ENCODE measurements around the gene PTPN21. TPM values are rescaled to one million over a fixed set of nuclear protein-coding genes. Genes with fewer than 3 reads are reported as not detected.

Gene PTPN21
- total and polyA plus RNA-seq, 2 of the 13 experiments (the other 11 are each of a cell fraction or from before 2014, with no cell fraction given), result 2.0 to 3.7 TPM

DNA sequence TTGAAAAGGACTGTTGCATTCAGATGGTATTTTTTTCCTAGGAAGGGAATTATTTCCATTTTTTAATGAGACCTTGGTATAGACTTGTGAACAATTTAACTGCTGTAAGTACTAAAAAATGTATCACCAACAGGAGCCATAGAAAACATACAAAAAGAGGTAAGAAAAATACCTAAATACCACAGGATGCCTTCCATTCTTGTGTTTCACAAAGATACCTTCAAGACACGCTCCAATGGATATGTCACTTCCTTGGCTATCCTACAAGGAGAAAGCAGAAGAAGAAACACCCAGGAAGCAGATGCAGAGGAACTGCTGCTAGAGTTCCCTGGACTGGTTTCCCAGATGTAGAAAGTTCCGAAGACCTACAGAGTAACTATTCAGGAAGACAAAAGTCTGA lies 54.2 kb downstream of the PTPN21 start:
- Histone ChIP-seq H3K27me3 (ENCODE audit: control insufficient read depth in 1 of 2, insufficient read depth in 2 of 2, low read length in 2 of 2) (no peaks in the 10 kb centered on the region), H4K20me1 (ENCODE audit: insufficient read depth, low read length) (no peaks in the 10 kb centered on the region), H3K9ac (ENCODE audit: insufficient read depth, low read depth, low read length) (no peak overlapping the region), H3K9me3 (ENCODE audit: low read length) (no peaks in the 10 kb centered on the region), H3K27ac (ENCODE audit: extremely low read length, insufficient read depth, low read length) (no peak overlapping the region), H3K79me2 (ENCODE audit: insufficient read depth, low read length) (no peaks in the 10 kb centered on the region), H3K4me1 (ENCODE audit: insufficient read depth, low read length) (no peaks in the 10 kb centered on the region), H3K4me3 (replicated peaks in 1 of 3; ENCODE audit: insufficient read depth in 1 of 3, low read depth in 2 of 3, low read length in 3 of 3) (no peak overlapping the region), H3K36me3 (replicated peaks in 1 of 2; ENCODE audit: control insufficient read depth in 1 of 2, insufficient read depth in 2 of 2, low read length in 2 of 2) (peaks cover 7 to 8% of the 10 kb centered on the region in 2 experiments; a peak in 2 of 5 replicates), H2AFZ (ENCODE audit: low read length) (no peak overlapping the region), H3K4me2 (ENCODE audit: low read depth, low read length) (no peak overlapping the region)
- TF ChIP-seq TOE1 (CRISPR knock-in tag; IDR thresholded peaks at IDR 0.05), result no peak
- ATAC-seq (no peak), DNase-seq (ENCODE audit: low spot score) (no peak), FAIRE-seq (no peak)
- POLR2A ChIA-PET, result no interaction called here
- no TSS peak for BruUV-seq (replicated peaks)
- intact Hi-C loops (cut with micrococcal nuclease; ENCODE audit: unreplicated experiment), result no loop called here
- in situ Hi-C loops (cut with HindIII; ENCODE audit: extremely low pct_ligation_motif_present, low pct_unique_long_range_greater_than_20kb), result no loop called here
- WGBS (ENCODE audit: low lambda C conversion rate), result 93% methylated on average over 2 of the region's 2 CpGs
- CTCF ChIA-PET (ENCODE audit: low intra/inter-chr PET ratio, low total read pairs), result no interaction called here

DNA sequence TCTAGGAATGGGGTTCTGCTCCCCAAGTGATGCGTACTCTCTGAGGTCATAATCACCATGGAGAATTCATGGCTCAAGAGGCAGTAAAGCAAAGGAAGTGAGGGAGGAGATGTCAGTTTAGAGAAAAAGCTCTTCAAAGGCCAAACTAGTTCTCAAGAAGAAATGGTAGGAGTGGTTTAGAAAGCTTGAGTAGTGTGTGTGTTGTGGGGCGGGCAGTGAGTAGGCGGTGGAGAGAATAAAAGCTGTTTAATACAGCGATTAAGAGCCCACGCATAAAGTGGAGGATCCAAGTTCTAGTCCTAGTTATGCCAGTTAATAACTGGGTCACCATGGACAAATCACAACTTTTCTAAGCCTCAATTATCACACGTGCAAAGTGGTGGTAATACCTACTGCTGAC lies 55.6 kb downstream of the PTPN21 start:
- POLR2A ChIA-PET, result no interaction called here
- Histone ChIP-seq H3K27me3 (ENCODE audit: control insufficient read depth in 1 of 2, insufficient read depth in 2 of 2, low read length in 2 of 2) (no peaks in the 10 kb centered on the region), H3K4me3 (replicated peaks in 1 of 3; ENCODE audit: insufficient read depth in 1 of 3, low read depth in 2 of 3, low read length in 3 of 3) (no peak overlapping the region), H4K20me1 (ENCODE audit: insufficient read depth, low read length) (no peaks in the 10 kb centered on the region), H3K9ac (ENCODE audit: insufficient read depth, low read depth, low read length) (no peak overlapping the region), H3K9me3 (ENCODE audit: low read length) (no peaks in the 10 kb centered on the region), H3K27ac (ENCODE audit: extremely low read length, insufficient read depth, low read length) (no peak overlapping the region), H3K4me1 (ENCODE audit: insufficient read depth, low read length) (no peaks in the 10 kb centered on the region), H3K79me2 (ENCODE audit: insufficient read depth, low read length) (no peaks in the 10 kb centered on the region), H3K4me2 (ENCODE audit: low read depth, low read length) (no peak overlapping the region), H2AFZ (ENCODE audit: low read length) (no peak overlapping the region), H3K36me3 (replicated peaks in 1 of 2; ENCODE audit: control insufficient read depth in 1 of 2, insufficient read depth in 2 of 2, low read length in 2 of 2) (peaks cover 6 to 7% of the 10 kb centered on the region in 2 experiments; a peak in 2 of 5 replicates)
- in situ Hi-C loops (cut with HindIII; ENCODE audit: extremely low pct_ligation_motif_present, low pct_unique_long_range_greater_than_20kb) (loop anchor here (25.0 kb wide), 1 partner anchor 513 kb away; no protein-coding TSS in a partner anchor), intact Hi-C loops (cut with micrococcal nuclease; ENCODE audit: unreplicated experiment) (no loop called here)
- ATAC-seq (no peak), FAIRE-seq (no peak), DNase-seq (ENCODE audit: low spot score) (no peak)
- CTCF ChIA-PET (ENCODE audit: low intra/inter-chr PET ratio, low total read pairs), result no interaction called here
- no TSS peak for BruUV-seq (replicated peaks)
- 95% methylated on average over 6 of the region's 6 CpGs for WGBS (ENCODE audit: low lambda C conversion rate)
- no peak for TF ChIP-seq NBN (conservative IDR thresholded peaks at IDR 0.05)
- TF ChIP-seq ZNF10 (CRISPR knock-in tag; IDR thresholded peaks at IDR 0.05; ENCODE audit: borderline replicate concordance, low read depth), result no peak
- TF ChIP-seq ZSCAN25 (CRISPR knock-in tag; IDR thresholded peaks at IDR 0.05), result no peak
- TF ChIP-seq ZNF101 (CRISPR knock-in tag; IDR thresholded peaks at IDR 0.05; ENCODE audit: borderline replicate concordance, low read depth), result no peak
- TF ChIP-seq, protein P1, sequence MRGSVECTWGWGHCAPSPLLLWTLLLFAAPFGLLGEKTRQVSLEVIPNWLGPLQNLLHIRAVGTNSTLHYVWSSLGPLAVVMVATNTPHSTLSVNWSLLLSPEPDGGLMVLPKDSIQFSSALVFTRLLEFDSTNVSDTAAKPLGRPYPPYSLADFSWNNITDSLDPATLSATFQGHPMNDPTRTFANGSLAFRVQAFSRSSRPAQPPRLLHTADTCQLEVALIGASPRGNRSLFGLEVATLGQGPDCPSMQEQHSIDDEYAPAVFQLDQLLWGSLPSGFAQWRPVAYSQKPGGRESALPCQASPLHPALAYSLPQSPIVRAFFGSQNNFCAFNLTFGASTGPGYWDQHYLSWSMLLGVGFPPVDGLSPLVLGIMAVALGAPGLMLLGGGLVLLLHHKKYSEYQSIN (CRISPR knock-in tag; IDR thresholded peaks at IDR 0.05; ENCODE audit: borderline replicate concordance), result no peak
- no peak for TF ChIP-seq NFIC (IDR thresholded peaks at IDR 0.05; ENCODE audit: low read length)
- no peak for TF ChIP-seq POLR2G (IDR thresholded peaks at IDR 0.05; ENCODE audit: low read depth, low read length)
- TF ChIP-seq HOXA9 (CRISPR knock-in tag; IDR thresholded peaks at IDR 0.05; ENCODE audit: borderline replicate concordance), result no peak
- TF ChIP-seq, protein P2, sequence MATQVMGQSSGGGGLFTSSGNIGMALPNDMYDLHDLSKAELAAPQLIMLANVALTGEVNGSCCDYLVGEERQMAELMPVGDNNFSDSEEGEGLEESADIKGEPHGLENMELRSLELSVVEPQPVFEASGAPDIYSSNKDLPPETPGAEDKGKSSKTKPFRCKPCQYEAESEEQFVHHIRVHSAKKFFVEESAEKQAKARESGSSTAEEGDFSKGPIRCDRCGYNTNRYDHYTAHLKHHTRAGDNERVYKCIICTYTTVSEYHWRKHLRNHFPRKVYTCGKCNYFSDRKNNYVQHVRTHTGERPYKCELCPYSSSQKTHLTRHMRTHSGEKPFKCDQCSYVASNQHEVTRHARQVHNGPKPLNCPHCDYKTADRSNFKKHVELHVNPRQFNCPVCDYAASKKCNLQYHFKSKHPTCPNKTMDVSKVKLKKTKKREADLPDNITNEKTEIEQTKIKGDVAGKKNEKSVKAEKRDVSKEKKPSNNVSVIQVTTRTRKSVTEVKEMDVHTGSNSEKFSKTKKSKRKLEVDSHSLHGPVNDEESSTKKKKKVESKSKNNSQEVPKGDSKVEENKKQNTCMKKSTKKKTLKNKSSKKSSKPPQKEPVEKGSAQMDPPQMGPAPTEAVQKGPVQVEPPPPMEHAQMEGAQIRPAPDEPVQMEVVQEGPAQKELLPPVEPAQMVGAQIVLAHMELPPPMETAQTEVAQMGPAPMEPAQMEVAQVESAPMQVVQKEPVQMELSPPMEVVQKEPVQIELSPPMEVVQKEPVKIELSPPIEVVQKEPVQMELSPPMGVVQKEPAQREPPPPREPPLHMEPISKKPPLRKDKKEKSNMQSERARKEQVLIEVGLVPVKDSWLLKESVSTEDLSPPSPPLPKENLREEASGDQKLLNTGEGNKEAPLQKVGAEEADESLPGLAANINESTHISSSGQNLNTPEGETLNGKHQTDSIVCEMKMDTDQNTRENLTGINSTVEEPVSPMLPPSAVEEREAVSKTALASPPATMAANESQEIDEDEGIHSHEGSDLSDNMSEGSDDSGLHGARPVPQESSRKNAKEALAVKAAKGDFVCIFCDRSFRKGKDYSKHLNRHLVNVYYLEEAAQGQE (IDR thresholded peaks at IDR 0.05; ENCODE audit: borderline replicate concordance in 1 of 2, low read depth in 1 of 2, low read length in 2 of 2), result no peak
- TF ChIP-seq NCOA1 (CRISPR knock-in tag; IDR thresholded peaks at IDR 0.05), result no peak
